H1 (cell line): ENCODE data around the gene LANCL2.

Experiments used
- CREB1 ChIP-seq: IDR thresholded peaks from 2 replicates; pipeline ENCODE4 v1.6.1; 2012; ENCODE audit warnings: inconsistent platforms
- EP300 ChIP-seq, 2 experiments: IDR thresholded peaks; 1 replicate in 1 of 2; 2 replicates in 1 of 2; pipeline ENCODE4 v1.6.1; 2011 to 2012; ENCODE audit warnings: low read depth in 2 of 2, low read length in 2 of 2, mild to moderate bottlenecking in 2 of 2, borderline replicate concordance in 1 of 2, inconsistent platforms in 1 of 2, moderate library complexity in 1 of 2
- EZH2 ChIP-seq: fragments of 200-600 bp; sonication (generic); IDR thresholded peaks from 2 replicates; pipeline ENCODE4 v1.7.1; 2012; ENCODE audit warnings: low read depth, mild to moderate bottlenecking, moderate library complexity, low read length, inconsistent platforms; ENCODE audit not compliant: severe bottlenecking
- JUND ChIP-seq: IDR thresholded peaks from 2 replicates; pipeline ENCODE4 v1.6.1; 2011; ENCODE audit warnings: mild to moderate bottlenecking, improper control_type of control experiment, low read length
- MAFK ChIP-seq: IDR thresholded peaks from 2 replicates; pipeline ENCODE4 v1.6.1; 2012; ENCODE audit warnings: low read depth, mild to moderate bottlenecking, improper control_type of control experiment, low read length
- POLR2A ChIP-seq, 2 experiments: IDR thresholded peaks; 1 replicate in 1 of 2; 2 replicates in 1 of 2; pipeline ENCODE4 v1.6.1; 2011; ENCODE audit warnings: low read depth in 2 of 2, low read length in 2 of 2, mild to moderate bottlenecking in 2 of 2; ENCODE audit errors: control extremely low read depth in 1 of 2
- POLR2AphosphoS5 ChIP-seq: IDR thresholded peaks from 2 replicates; pipeline ENCODE4 v1.6.1; 2011; ENCODE audit warnings: low read depth, low read length
- RBBP5 ChIP-seq: IDR thresholded peaks from 2 replicates; pipeline ENCODE4 v1.7.1; 2012; ENCODE audit warnings: low read depth, mild to moderate bottlenecking, inconsistent platforms, low read length, moderate library complexity, borderline replicate concordance
- SP4 ChIP-seq: IDR thresholded peaks from 2 replicates; pipeline ENCODE4 v1.6.1; 2012; ENCODE audit warnings: low read length, inconsistent platforms
- YY1 ChIP-seq: IDR thresholded peaks from 2 replicates; pipeline ENCODE4 v1.6.1; 2011; ENCODE audit warnings: low read depth, mild to moderate bottlenecking, low read length
- TF ChIP-seq, protein P1 (sequence below), 3 experiments: IDR thresholded peaks; 1 replicate in 2 of 3; 2 replicates in 1 of 3; pipeline versions ENCODE4 v1.5.1 to v1.6.1; 2011; ENCODE audit warnings: low read length in 3 of 3, mild to moderate bottlenecking in 3 of 3, inconsistent platforms in 2 of 3, low read depth in 1 of 3, moderate library complexity in 1 of 3; ENCODE audit not compliant: insufficient read depth in 1 of 3; ENCODE audit errors: control extremely low read depth in 1 of 3
- TF ChIP-seq, protein P2 (sequence below): IDR thresholded peaks from 2 replicates; pipeline ENCODE4 v1.6.1; 2012; ENCODE audit warnings: inconsistent platforms

DNA sequence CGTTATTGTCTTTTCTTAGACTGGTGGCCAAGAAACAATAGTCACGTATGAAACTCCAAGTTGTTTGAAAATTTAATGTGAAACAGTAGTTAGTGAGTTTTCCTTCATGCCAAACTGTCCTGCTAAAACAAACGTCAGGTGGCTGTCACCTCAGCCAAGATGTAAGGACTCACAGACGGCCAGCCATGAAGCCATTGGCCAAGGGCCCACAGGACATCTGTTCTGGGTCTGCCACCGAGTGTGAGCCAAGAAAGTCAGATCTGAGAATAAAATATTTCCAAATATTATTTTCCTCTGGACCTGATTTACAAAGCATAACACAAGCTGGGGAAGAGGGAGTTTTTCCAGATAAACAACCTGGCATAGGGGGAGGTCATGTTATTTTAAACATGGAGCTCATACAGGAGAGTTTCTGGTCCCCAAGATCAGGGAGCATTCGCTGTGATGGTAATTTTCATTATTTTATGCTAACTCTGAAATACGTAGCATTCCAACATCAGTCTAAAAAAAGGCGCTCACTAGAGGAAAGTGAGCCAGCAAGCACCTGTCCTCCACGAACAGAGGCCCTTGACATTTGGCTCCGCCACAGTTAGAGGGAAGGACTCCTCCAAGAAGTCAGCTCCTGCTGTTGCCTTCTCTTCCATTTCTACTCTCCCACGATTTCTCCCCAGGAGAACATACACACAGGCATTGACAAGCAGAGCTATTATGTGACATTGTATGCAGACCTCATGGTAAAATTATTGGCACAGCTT, 38.9 kb upstream of the LANCL2 start:
- TF ChIP-seq, protein P1, sequence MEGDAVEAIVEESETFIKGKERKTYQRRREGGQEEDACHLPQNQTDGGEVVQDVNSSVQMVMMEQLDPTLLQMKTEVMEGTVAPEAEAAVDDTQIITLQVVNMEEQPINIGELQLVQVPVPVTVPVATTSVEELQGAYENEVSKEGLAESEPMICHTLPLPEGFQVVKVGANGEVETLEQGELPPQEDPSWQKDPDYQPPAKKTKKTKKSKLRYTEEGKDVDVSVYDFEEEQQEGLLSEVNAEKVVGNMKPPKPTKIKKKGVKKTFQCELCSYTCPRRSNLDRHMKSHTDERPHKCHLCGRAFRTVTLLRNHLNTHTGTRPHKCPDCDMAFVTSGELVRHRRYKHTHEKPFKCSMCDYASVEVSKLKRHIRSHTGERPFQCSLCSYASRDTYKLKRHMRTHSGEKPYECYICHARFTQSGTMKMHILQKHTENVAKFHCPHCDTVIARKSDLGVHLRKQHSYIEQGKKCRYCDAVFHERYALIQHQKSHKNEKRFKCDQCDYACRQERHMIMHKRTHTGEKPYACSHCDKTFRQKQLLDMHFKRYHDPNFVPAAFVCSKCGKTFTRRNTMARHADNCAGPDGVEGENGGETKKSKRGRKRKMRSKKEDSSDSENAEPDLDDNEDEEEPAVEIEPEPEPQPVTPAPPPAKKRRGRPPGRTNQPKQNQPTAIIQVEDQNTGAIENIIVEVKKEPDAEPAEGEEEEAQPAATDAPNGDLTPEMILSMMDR (IDR thresholded peaks at IDR 0.05; ENCODE audit: control extremely low read depth in 1 of 3, insufficient read depth in 1 of 3, low read depth in 1 of 3, low read length in 3 of 3): no peak
- no peak for TF ChIP-seq JUND
- TF ChIP-seq SP4: no peak
- no peak for TF ChIP-seq EZH2
- TF ChIP-seq, protein P2, sequence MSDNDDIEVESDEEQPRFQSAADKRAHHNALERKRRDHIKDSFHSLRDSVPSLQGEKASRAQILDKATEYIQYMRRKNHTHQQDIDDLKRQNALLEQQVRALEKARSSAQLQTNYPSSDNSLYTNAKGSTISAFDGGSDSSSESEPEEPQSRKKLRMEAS: no peak
- TF ChIP-seq POLR2AphosphoS5: no peak
- no peak for TF ChIP-seq EP300 (IDR thresholded peaks at IDR 0.05; ENCODE audit: borderline replicate concordance in 1 of 2, low read depth in 2 of 2, low read length in 2 of 2)
- no peak for TF ChIP-seq YY1
- no peak for TF ChIP-seq RBBP5
- TF ChIP-seq MAFK: no peak
- no peak for TF ChIP-seq POLR2A (IDR thresholded peaks at IDR 0.05; ENCODE audit: control extremely low read depth in 1 of 2, low read depth in 2 of 2, low read length in 2 of 2)
- no peak for TF ChIP-seq CREB1
